Measurements from ENCODE around the gene UFD1. TPM values are rescaled to one million over a fixed set of nuclear protein-coding genes. Genes with fewer than 3 reads are reported as not detected.

Gene UFD1
- total and polyA plus RNA-seq, 12 donors: 31.5 to 79.4 (median 43.5) TPM

DNA sequence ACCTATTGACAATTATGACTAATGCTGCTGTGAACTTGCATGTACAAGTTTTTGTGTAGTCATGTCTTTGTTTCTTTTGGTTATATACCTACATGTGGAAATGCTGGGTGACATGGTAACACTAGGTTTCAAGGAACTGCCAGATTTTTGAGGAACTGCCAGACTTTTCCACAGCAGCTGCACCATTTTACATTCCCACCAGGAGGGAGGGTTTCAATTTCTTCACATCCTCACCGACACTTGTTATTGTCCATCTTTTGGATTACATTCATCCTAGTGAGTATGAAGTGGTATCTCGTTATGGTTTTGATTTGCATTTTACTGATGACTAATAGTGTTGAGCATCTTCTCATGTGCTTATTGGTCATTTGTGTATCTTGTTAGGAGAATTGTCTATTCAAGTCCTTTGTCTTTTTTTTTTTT, 31.9 kb upstream of the UFD1 start:
- Histone ChIP-seq H3K36me3 (peaks cover 0 to 23% (median 0%) of the 10 kb centered on the region in 9 donors), H3K9me3 (peaks cover 0 to 20% (median 0%) of the 10 kb centered on the region in 11 donors), H3K27me3 (no peaks in the 10 kb centered on the region), H3K4me3 (no peak overlapping the region), H3K27ac (no peak overlapping the region), H3K4me1 (no peaks in the 10 kb centered on the region)
- TF ChIP-seq, protein P1, sequence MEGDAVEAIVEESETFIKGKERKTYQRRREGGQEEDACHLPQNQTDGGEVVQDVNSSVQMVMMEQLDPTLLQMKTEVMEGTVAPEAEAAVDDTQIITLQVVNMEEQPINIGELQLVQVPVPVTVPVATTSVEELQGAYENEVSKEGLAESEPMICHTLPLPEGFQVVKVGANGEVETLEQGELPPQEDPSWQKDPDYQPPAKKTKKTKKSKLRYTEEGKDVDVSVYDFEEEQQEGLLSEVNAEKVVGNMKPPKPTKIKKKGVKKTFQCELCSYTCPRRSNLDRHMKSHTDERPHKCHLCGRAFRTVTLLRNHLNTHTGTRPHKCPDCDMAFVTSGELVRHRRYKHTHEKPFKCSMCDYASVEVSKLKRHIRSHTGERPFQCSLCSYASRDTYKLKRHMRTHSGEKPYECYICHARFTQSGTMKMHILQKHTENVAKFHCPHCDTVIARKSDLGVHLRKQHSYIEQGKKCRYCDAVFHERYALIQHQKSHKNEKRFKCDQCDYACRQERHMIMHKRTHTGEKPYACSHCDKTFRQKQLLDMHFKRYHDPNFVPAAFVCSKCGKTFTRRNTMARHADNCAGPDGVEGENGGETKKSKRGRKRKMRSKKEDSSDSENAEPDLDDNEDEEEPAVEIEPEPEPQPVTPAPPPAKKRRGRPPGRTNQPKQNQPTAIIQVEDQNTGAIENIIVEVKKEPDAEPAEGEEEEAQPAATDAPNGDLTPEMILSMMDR (IDR thresholded peaks at IDR 0.05): no peak
- intact Hi-C loops (cut with DNase I): loop anchor here in 1 of 10 donors (5.0 kb wide), 1 partner anchor 96 kb away; no protein-coding TSS in a partner anchor
- DNase-seq: no peak
- 72 to 96% methylated on average over 2 of the region's 2 CpGs for WGBS, 2 donors
- ATAC-seq: no peak

DNA sequence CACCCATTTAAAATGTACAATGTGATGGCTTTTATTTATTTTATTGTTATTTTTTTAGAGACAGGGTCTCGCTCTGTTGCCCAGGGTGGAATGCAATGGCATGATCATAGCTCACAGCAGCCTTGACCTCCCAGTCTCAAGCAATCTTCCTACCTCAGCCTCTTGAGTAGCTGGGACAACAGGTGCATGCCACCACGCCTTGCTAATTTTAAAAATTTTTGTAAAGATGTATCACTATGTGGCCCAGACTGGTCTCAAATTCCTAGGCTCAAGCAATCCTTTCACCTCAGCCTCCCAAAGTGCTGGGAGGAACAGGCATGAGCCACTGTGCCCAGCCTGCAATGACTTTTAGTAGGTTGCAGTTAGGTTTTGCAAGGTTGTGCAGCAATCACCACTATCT, 30.9 kb upstream of the UFD1 start:
- TF ChIP-seq, protein P1 (IDR thresholded peaks at IDR 0.05): no peak
- 98 to 100% methylated on average over 2 of the region's 2 CpGs for WGBS, 2 donors
- ATAC-seq: no peak

DNA sequence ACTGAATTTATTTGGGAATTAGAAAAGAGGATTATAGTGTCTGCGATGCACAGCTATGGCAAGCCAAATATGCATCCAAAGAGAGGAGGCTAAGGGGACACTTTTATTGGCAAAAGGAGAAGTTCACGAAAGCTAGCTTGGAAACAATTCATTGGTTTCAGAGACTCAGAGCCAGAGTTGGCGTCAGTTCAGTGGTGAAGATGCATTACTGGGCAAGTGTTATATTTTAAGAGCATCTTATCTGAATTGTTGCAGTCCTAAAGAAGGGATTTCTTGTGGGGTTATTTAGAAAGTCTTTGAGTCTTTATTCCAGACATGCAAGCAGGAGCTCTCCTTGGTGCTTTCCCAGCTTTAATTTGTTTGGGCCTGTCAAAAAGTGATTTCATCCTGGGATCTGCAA, 30.2 kb upstream of the UFD1 start:
- no peak overlapping the region for H3K27ac ChIP-seq
- peaks cover 0 to 16% (median 0%) of the 10 kb centered on the region in 9 donors for H3K36me3 ChIP-seq
- intact Hi-C loops (cut with DNase I): no loop called here
- DNase-seq: no peak
- no peak overlapping the region for H3K4me3 ChIP-seq
- peaks cover 0 to 16% (median 0%) of the 10 kb centered on the region in 11 donors for H3K9me3 ChIP-seq
- TF ChIP-seq, protein P1 (IDR thresholded peaks at IDR 0.05): no peak
- no peaks in the 10 kb centered on the region for H3K27me3 ChIP-seq
- WGBS, 2 donors: 80 to 81% methylated on average over 3 of the region's 3 CpGs
- ATAC-seq: no peak
- H3K4me1 ChIP-seq: no peaks in the 10 kb centered on the region

More for the DNA sequence above, 30.9 kb upstream of the UFD1 start:
- Histone ChIP-seq H3K4me3 (no peak overlapping the region), H3K27me3 (no peaks in the 10 kb centered on the region), H3K36me3 (peaks cover 0 to 23% (median 0%) of the 10 kb centered on the region in 9 donors), H3K27ac (no peak overlapping the region), H3K4me1 (no peaks in the 10 kb centered on the region), H3K9me3 (peaks cover 0 to 20% (median 0%) of the 10 kb centered on the region in 11 donors)
- DNase-seq: no peak
- intact Hi-C loops (cut with DNase I): loop anchor here in 1 of 10 donors (5.0 kb wide), 1 partner anchor 97 kb away; no protein-coding TSS in a partner anchor

DNA sequence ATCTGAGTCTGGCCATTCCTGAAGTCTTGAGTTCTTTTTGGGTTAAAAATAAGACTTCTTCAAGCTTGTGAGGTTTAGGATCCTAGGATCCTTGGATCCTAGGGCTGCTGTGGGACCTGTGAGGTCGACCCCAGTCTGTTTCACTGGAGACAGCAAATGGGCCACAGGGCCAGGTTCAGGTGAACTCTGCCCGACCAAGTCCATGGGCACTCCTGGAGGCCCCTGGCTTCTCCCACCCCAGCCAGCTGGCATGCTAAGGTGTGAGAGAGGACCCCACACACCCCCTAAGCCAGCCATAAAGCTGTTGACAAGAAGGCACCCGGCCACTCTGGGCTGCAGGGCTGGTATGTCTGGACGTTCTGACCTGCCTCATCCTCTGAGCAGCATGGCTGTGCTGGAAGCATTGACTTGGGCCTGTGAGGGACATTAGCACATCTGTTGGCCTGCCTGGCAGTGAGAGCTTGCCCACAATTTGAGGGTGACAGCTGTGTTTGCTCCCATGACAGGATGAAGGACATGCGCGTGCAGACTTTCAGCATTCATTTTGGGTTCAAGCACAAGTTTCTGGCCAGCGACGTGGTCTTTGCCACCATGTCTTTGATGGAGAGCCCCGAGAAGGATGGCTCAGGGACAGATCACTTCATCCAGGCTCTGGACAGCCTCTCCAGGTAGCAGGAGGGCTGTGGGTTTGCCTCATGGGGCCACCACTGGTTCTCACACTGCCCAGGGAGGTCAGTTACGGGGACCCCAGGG, 29.2 kb upstream of the UFD1 start:
- 94 to 96% methylated on average over 10 of the region's 10 CpGs for WGBS, 2 donors
- Histone ChIP-seq H3K27ac (no peak overlapping the region), H3K4me1 (no peaks in the 10 kb centered on the region), H3K36me3 (peaks cover 0 to 13% (median 0%) of the 10 kb centered on the region in 9 donors), H3K27me3 (no peaks in the 10 kb centered on the region), H3K9me3 (peaks cover 0 to 6% (median 0%) of the 10 kb centered on the region in 11 donors), H3K4me3 (no peak overlapping the region)
- DNase-seq (no peak), ATAC-seq (no peak)
- TF ChIP-seq, protein P1 (IDR thresholded peaks at IDR 0.05): no peak
- intact Hi-C loops (cut with DNase I): no loop called here

Measured in heart right ventricle (tissue), 16 donors.